GM23248 (cell line): ENCODE measurements around the gene LAMB1.

Source experiments
- EZH2 ChIP-seq: fragments of 200-600 bp; sonication (generic); IDR thresholded peaks from 2 replicates; pipeline ENCODE4 v1.6.1; 2018; ENCODE audit warnings: antibody characterized with exemption, mild to moderate bottlenecking; ENCODE audit not compliant: insufficient read depth, poor library complexity, severe bottlenecking
- EZH2phosphoT487 ChIP-seq: fragments of 200-600 bp; sonication (generic); IDR thresholded peaks from 2 replicates; pipeline ENCODE4 v1.6.1; 2018; ENCODE audit warnings: antibody characterized with exemption, moderate library complexity, mild to moderate bottlenecking, low read depth; ENCODE audit not compliant: insufficient read depth

GRCh38 chr7:108007762-108008161, 4.8 kb upstream of the LAMB1 start:
- TF ChIP-seq EZH2: no peak
- TF ChIP-seq EZH2phosphoT487: no peak
